Common myeloid progenitor, CD34-positive (primary cell): ENCODE results near the gene POU3F1.

Source experiments
- CTCF ChIA-PET: fragments of 350-600 bp; sonication (Branson Sonifier 250); formaldehyde crosslinking; loops from one replicate; lab custom pipeline; 2021; ENCODE audit warnings: antibody characterized with exemption; lab: Charles Lee
- POLR2A ChIA-PET: fragments of 350-600 bp; sonication (Branson Sonifier 250); formaldehyde crosslinking; loops from one replicate; lab custom pipeline; 2021; ENCODE audit warnings: antibody characterized with exemption; lab: Charles Lee
- DNase-seq, 3 donors: peaks; one replicate each; pipeline versions ENCODE4 v3.0.0 to v3.0.0-alpha.2; 2013
- H3K27ac ChIP-seq, 2 experiments: 1 replicate in 1 of 2; 2 replicates in 1 of 2; pipeline ENCODE4 v1.7.0; 2013; ENCODE audit warnings: inconsistent platforms in 2 of 2, low read length in 2 of 2, mild to moderate bottlenecking in 2 of 2, low read depth in 1 of 2, moderate library complexity in 1 of 2; ENCODE audit not compliant: severe bottlenecking in 2 of 2, insufficient read depth in 1 of 2, poor library complexity in 1 of 2
- H3K27me3 ChIP-seq, 5 experiments: replicated peaks in 2 of 5; 1 replicate in 3 of 5; 2 replicates in 2 of 5; pipeline versions ENCODE4 v1.6.1 to v1.7.0; 2013; ENCODE audit warnings: low read length in 4 of 5, mild to moderate bottlenecking in 2 of 5, moderate library complexity in 2 of 5, inconsistent platforms in 1 of 5; ENCODE audit not compliant: insufficient read depth in 5 of 5, control insufficient read depth in 4 of 5
- H3K36me3 ChIP-seq, 4 experiments: 1 replicate in 2 of 4; 2 replicates in 2 of 4; pipeline versions ENCODE4 v1.6.1 to v1.7.0; 2013; ENCODE audit warnings: low read length in 3 of 4, control low read depth in 1 of 4, mild to moderate bottlenecking in 1 of 4; ENCODE audit not compliant: control insufficient read depth in 4 of 4, insufficient read depth in 4 of 4
- H3K4me1 ChIP-seq, 4 experiments: 1 replicate in 3 of 4; 2 replicates in 1 of 4; pipeline versions ENCODE4 v1.6.1 to v1.7.1; 2013; ENCODE audit warnings: low read length in 3 of 4, mild to moderate bottlenecking in 3 of 4, control low read depth in 1 of 4, inconsistent platforms in 1 of 4, moderate library complexity in 1 of 4; ENCODE audit not compliant: control insufficient read depth in 4 of 4, insufficient read depth in 4 of 4; ENCODE audit errors: control extremely low read depth in 1 of 4
- H3K4me3 ChIP-seq, 7 experiments: 1 replicate in 4 of 7; 2 replicates in 3 of 7; pipeline versions ENCODE4 v1.5.1 to v1.7.0; 2013; ENCODE audit warnings: mild to moderate bottlenecking in 7 of 7, low read length in 6 of 7, moderate library complexity in 6 of 7, inconsistent platforms in 2 of 7, low read depth in 2 of 7, control low read depth in 1 of 7; ENCODE audit not compliant: insufficient read depth in 4 of 7, control insufficient read depth in 1 of 7; ENCODE audit errors: extremely low read depth in 1 of 7
- H3K9me3 ChIP-seq, 5 experiments: 1 replicate in 4 of 5; 2 replicates in 1 of 5; pipeline versions ENCODE4 v1.6.1 to v1.7.1; 2013; ENCODE audit warnings: low read length in 4 of 5, mild to moderate bottlenecking in 2 of 5, inconsistent platforms in 1 of 5, low read depth in 1 of 5, moderate library complexity in 1 of 5; ENCODE audit not compliant: control insufficient read depth in 4 of 5, insufficient read depth in 2 of 5; ENCODE audit errors: control extremely low read depth in 1 of 5
- WGBS: methylation state at CpG from one replicate; pipeline ENCODE4 v1.1.5; 2013; ENCODE audit not compliant: insufficient coverage; 5-methylcytosine and 5-hydroxymethylcytosine counted together

POU3F1 gene

GRCh38 chr1:38064197-38064903 lies 17.8 kb upstream of the POU3F1 start:
- no peak for DNase-seq
- Histone ChIP-seq H3K27ac (no peak overlapping the region), H3K4me1 (peaks cover 0 to 10% (median 8%) of the 10 kb centered on the region in 4 experiments), H3K27me3 (peaks cover 0 to 11% (median 0%) of the 10 kb centered on the region in 5 experiments), H3K36me3 (no peaks in the 10 kb centered on the region), H3K9me3 (no peaks in the 10 kb centered on the region), H3K4me3 (no peak overlapping the region)
- WGBS = 95% methylated on average over 8 of the region's 11 CpGs
- CTCF ChIA-PET = interaction anchor here (0.8 kb wide), 1 partner anchor 17 kb away, joined by 3 read pairs; no protein-coding TSS in a partner anchor
- POLR2A ChIA-PET = no interaction called here

GRCh38 chr1:38063616-38064015 lies 17.0 kb upstream of the POU3F1 start:
- WGBS = 97% methylated on average over 3 of the region's 5 CpGs
- ChIA-PET POLR2A (no interaction called here), CTCF (interaction anchor here (0.8 to 1.2 kb wide), 2 partner anchors 8 to 16 kb away, joined by 3 to 4 read pairs; no protein-coding TSS in a partner anchor)
- DNase-seq = no peak
- Histone ChIP-seq H3K27ac (no peak overlapping the region), H3K4me1 (peaks cover 0 to 8% (median 7%) of the 10 kb centered on the region in 4 experiments), H3K36me3 (no peaks in the 10 kb centered on the region), H3K9me3 (no peaks in the 10 kb centered on the region), H3K4me3 (no peak overlapping the region), H3K27me3 (peaks cover 0 to 16% (median 0%) of the 10 kb centered on the region in 5 experiments)

- CTCF ChIA-PET = interaction anchor here (1.2 kb wide), 1 partner anchor 9 kb away, joined by 4 read pairs; no protein-coding TSS in a partner anchor
- Histone ChIP-seq H3K4me1 (no peaks in the 10 kb centered on the region), H3K27me3 (peaks cover 0 to 19% (median 0%) of the 10 kb centered on the region in 5 experiments), H3K9me3 (no peaks in the 10 kb centered on the region), H3K4me3 (no peak overlapping the region), H3K36me3 (no peaks in the 10 kb centered on the region), H3K27ac (no peak overlapping the region)
- POLR2A ChIA-PET = no interaction called here
- no peak for DNase-seq
- WGBS = 100% methylated on average over 4 of the region's 6 CpGs
Observed at GRCh38 chr1:38062361-38063288, 16.0 kb upstream of the POU3F1 start.

- Histone ChIP-seq H3K36me3 (no peaks in the 10 kb centered on the region), H3K4me1 (no peaks in the 10 kb centered on the region), H3K27ac (no peak overlapping the region), H3K27me3 (peaks cover 0 to 22% (median 0%) of the 10 kb centered on the region in 5 experiments), H3K9me3 (no peaks in the 10 kb centered on the region), H3K4me3 (no peak overlapping the region)
- WGBS = 89% methylated on average over 7 of the region's 7 CpGs
- DNase-seq = no peak
- ChIA-PET POLR2A (no interaction called here), CTCF (interaction anchor here (1.6 kb wide), 1 partner anchor 11 kb away, joined by 6 read pairs; no protein-coding TSS in a partner anchor)
Observed at GRCh38 chr1:38061883-38062328, 15.3 kb upstream of the POU3F1 start.

- Histone ChIP-seq H3K27ac (no peak overlapping the region), H3K4me1 (no peaks in the 10 kb centered on the region), H3K27me3 (peaks cover 0 to 23% (median 0%) of the 10 kb centered on the region in 5 experiments), H3K4me3 (no peak overlapping the region), H3K9me3 (no peaks in the 10 kb centered on the region), H3K36me3 (no peaks in the 10 kb centered on the region)
- no peak for DNase-seq
- ChIA-PET CTCF (interaction anchor here (1.6 kb wide), 1 partner anchor 12 kb away, joined by 6 read pairs; no protein-coding TSS in a partner anchor), POLR2A (no interaction called here)
- WGBS = no CpG with 5 or more reads among the region's 1 CpG
Observed at GRCh38 chr1:38061290-38061689, 14.7 kb upstream of the POU3F1 start.

GRCh38 chr1:38060498-38060897 lies 13.9 kb upstream of the POU3F1 start:
- CTCF ChIA-PET = interaction anchor here (1.6 kb wide), 1 partner anchor 13 kb away, joined by 6 read pairs; no protein-coding TSS in a partner anchor
- WGBS = no CpG with 5 or more reads among the region's 2 CpGs
- Histone ChIP-seq H3K36me3 (no peaks in the 10 kb centered on the region), H3K4me3 (no peak overlapping the region), H3K27ac (no peak overlapping the region), H3K27me3 (peaks cover 0 to 23% (median 0%) of the 10 kb centered on the region in 5 experiments), H3K4me1 (no peaks in the 10 kb centered on the region), H3K9me3 (no peaks in the 10 kb centered on the region)
- POLR2A ChIA-PET = no interaction called here
- DNase-seq = no peak
